GM23248 (cell line): ENCODE results near the gene RHBDF2.

Experiments
- EZH2 ChIP-seq: fragments of 200-600 bp; sonication (generic); IDR thresholded peaks from 2 replicates; pipeline ENCODE4 v1.6.1; 2018; ENCODE audit warnings: antibody characterized with exemption, mild to moderate bottlenecking; ENCODE audit not compliant: insufficient read depth, poor library complexity, severe bottlenecking
- EZH2phosphoT487 ChIP-seq: fragments of 200-600 bp; sonication (generic); IDR thresholded peaks from 2 replicates; pipeline ENCODE4 v1.6.1; 2018; ENCODE audit warnings: antibody characterized with exemption, moderate library complexity, mild to moderate bottlenecking, low read depth; ENCODE audit not compliant: insufficient read depth

GRCh38 chr17:76449126-76449525 lies 52.1 kb downstream of the RHBDF2 start:
- no peak for TF ChIP-seq EZH2
- TF ChIP-seq EZH2phosphoT487: no peak
